Colon (tissue), 2 donors: ENCODE results near the gene DNAH17.
"Not testable (repeated sequence)": the region's sequence is repeated elsewhere in the genome, so short reads cannot be mapped to it uniquely, and the experiment has no call there.

Experiments
- FAIRE-seq: peaks from 2 replicates; lab custom pipeline; 2012; peaks lifted over from hg19 to GRCh38; lab: Jason Lieb, UNC
- donor health status: control.
- donor health status: control.

The DNAH17 gene

GRCh38 chr17:78476149-78476548, 101.0 kb downstream of the DNAH17 start:
- FAIRE-seq = no peak

- FAIRE-seq = no peak
These were observed 102.0 kb downstream of the DNAH17 start for GRCh38 chr17:78475211-78475610.

- no peak for FAIRE-seq
These were observed 102.5 kb downstream of the DNAH17 start for GRCh38 chr17:78474614-78475146.

GRCh38 chr17:78473951-78474613, 103.1 kb downstream of the DNAH17 start:
- FAIRE-seq = no peak

- no peak for FAIRE-seq
These were observed 104.9 kb downstream of the DNAH17 start for GRCh38 chr17:78472035-78472905.

GRCh38 chr17:78471635-78472034, 105.6 kb downstream of the DNAH17 start:
- no peak for FAIRE-seq

GRCh38 chr17:78469443-78469842, 107.8 kb downstream of the DNAH17 start:
- no peak for FAIRE-seq

- FAIRE-seq = no peak
These were observed 108.8 kb downstream of the DNAH17 start for GRCh38 chr17:78468366-78468765.

GRCh38 chr17:78466786-78467715, 110.1 kb downstream of the DNAH17 start:
- FAIRE-seq = no peak

- not testable (repeated sequence) for FAIRE-seq
These were observed 110.9 kb downstream of the DNAH17 start for GRCh38 chr17:78466109-78466785.

- no peak for FAIRE-seq
These were observed 115.0 kb downstream of the DNAH17 start for GRCh38 chr17:78462148-78462547.

GRCh38 chr17:78461799-78462053, 115.5 kb downstream of the DNAH17 start:
- no peak for FAIRE-seq

GRCh38 chr17:78460951-78461798, 116.0 kb downstream of the DNAH17 start:
- FAIRE-seq = no peak

- no peak for FAIRE-seq
These were observed 117.0 kb downstream of the DNAH17 start for GRCh38 chr17:78460176-78460675.

- FAIRE-seq = no peak
These were observed 117.5 kb downstream of the DNAH17 start for GRCh38 chr17:78459696-78460095.

- FAIRE-seq = no peak
These were observed 118.4 kb downstream of the DNAH17 start for GRCh38 chr17:78458736-78459335.

GRCh38 chr17:78458091-78458490, 119.1 kb downstream of the DNAH17 start:
- no peak for FAIRE-seq

- no peak for FAIRE-seq
These were observed 122.8 kb downstream of the DNAH17 start for GRCh38 chr17:78454346-78454745.

- no peak for FAIRE-seq
These were observed 125.4 kb downstream of the DNAH17 start for GRCh38 chr17:78451753-78452152.

- FAIRE-seq = no peak
These were observed 126.4 kb downstream of the DNAH17 start for GRCh38 chr17:78450696-78451345.
